ENCODE measurements around the gene GRIN2A. TPM values are rescaled to one million over a fixed set of nuclear protein-coding genes. Genes with fewer than 3 reads are reported as not detected.
A peak's percentile ranks its signal among the peaks of the same experiment; 100 is the strongest.

The GRIN2A gene
- total and polyA plus RNA-seq, 5 donors, result 2.1 to 7.6 (median 4.5) TPM

DNA sequence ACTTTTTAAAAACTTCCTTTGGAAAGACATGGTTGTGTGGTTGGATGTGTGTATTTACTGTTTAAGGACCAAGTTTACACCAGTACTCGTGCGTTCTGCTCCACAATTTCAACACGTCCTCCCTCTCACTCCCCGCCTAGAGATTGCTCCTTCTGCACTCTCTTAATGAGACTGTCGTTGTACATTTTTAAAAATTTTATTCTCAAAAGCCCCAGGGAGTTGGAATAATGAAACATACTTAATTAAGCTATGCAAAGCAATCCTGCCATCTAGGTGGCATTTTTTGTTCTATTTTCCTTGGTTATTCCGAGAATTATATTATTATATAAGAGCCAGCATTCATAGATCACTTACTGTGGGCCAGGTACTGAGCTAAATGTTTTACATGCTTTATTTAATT, 264.5 kb downstream of the GRIN2A start:
- H3K4me3 ChIP-seq (ENCODE audit: low read length), result no peak overlapping the region
- DNase-seq, result no peak
- no peaks in the 10 kb centered on the region for H3K27me3 ChIP-seq (ENCODE audit: control insufficient read depth, insufficient read depth)
- WGBS, result 64% methylated on average over 6 of the region's 6 CpGs
- intact Hi-C loops (cut with DNase I), result no loop called here
- H3K9me3 ChIP-seq (ENCODE audit: control insufficient read depth, low read length), result no peaks in the 10 kb centered on the region
- no peaks in the 10 kb centered on the region for H3K4me1 ChIP-seq (ENCODE audit: control insufficient read depth, insufficient read depth, low read length)
- no peak for ATAC-seq
- H3K27ac ChIP-seq (ENCODE audit: low read length), result no peak overlapping the region

DNA sequence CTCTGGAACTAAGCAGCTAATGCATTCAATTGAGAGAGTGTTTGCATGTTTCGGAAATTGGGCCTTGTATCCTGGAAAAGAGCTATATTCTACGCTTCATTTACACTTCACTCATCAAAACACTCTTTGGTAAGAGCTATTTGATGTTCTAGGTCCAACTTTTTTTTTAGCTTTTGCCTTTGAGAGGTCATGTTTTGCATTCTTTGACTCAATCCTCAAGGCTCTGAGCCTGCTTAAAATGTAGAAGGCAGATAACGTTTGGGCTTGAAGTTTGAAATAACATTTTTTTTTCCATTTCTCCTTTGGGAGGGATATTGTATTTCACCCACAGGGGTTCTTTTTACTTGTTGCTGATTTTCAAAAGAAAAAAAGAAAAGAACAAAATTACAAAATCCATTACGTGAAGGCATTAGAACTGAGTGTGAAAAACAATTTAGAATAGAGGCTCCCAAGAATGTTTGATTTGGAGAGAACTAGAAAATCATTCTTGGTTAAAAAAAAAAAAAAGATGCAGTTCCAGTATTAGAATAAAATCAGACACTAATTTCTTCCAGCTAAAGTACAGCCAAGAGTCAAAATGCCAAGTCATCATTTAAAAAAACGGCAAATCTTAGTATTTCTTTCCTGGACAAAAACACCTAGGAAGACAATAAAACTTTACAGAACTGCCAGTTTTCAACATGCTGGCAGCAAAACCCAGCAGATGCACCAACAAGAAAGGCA, 268.5 kb downstream of the GRIN2A start:
- 42% methylated on average over 5 of the region's 5 CpGs for WGBS
- H3K27ac ChIP-seq (ENCODE audit: low read length), result no peak overlapping the region
- H3K9me3 ChIP-seq (ENCODE audit: control insufficient read depth, low read length), result no peaks in the 10 kb centered on the region
- H3K4me3 ChIP-seq (ENCODE audit: low read length), result no peak overlapping the region
- H3K27me3 ChIP-seq (ENCODE audit: control insufficient read depth, insufficient read depth), result no peaks in the 10 kb centered on the region
- DNase-seq, result no peak
- intact Hi-C loops (cut with DNase I), result no loop called here
- H3K4me1 ChIP-seq (ENCODE audit: control insufficient read depth, insufficient read depth, low read length), result no peaks in the 10 kb centered on the region
- peak; percentile 65 to 76 for ATAC-seq

- WGBS, result 98% methylated on average over 4 of the region's 4 CpGs
- ATAC-seq, result no peak
- H3K4me1 ChIP-seq (ENCODE audit: control insufficient read depth, insufficient read depth, low read length), result peaks cover 2% of the 10 kb centered on the region
- intact Hi-C loops (cut with DNase I), result no loop called here
- no peak for DNase-seq
- H3K9me3 ChIP-seq (ENCODE audit: control insufficient read depth, low read length), result no peaks in the 10 kb centered on the region
- H3K27me3 ChIP-seq (ENCODE audit: control insufficient read depth, insufficient read depth), result no peaks in the 10 kb centered on the region
- H3K4me3 ChIP-seq (ENCODE audit: low read length), result no peak overlapping the region
- no peak overlapping the region for H3K27ac ChIP-seq (ENCODE audit: low read length)
Measured at GRCh38 chr16:9911989-9912388, 270.2 kb downstream of the GRIN2A start.

DNA sequence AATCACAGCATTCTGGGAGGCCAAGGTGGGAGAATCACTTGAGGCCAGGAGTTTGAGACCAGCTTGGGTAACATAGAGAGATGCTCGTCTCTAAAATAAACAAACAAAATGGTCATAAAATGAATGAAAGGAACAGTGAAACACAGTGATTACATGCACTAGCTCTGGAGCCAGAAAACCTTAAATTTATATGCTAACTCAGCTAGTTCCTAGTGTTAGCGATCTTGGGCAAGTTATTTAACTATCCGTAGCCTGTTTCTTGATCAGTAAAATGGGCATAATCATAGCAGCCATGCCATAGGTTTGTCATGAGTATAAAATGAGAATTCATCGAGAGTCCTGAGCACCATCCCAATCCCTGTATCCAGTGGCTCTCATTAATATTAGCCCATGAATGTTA, 271.0 kb downstream of the GRIN2A start:
- Histone ChIP-seq H3K4me1 (ENCODE audit: control insufficient read depth, insufficient read depth, low read length) (peaks cover 2% of the 10 kb centered on the region), H3K27me3 (ENCODE audit: control insufficient read depth, insufficient read depth) (no peaks in the 10 kb centered on the region), H3K9me3 (ENCODE audit: control insufficient read depth, low read length) (no peaks in the 10 kb centered on the region), H3K27ac (ENCODE audit: low read length) (no peak overlapping the region), H3K4me3 (ENCODE audit: low read length) (no peak overlapping the region)
- 84% methylated on average over 4 of the region's 4 CpGs for WGBS
- intact Hi-C loops (cut with DNase I), result no loop called here
- ATAC-seq, result no peak
- no peak for DNase-seq

GRCh38 chr16:9909072-9909825, 273.0 kb downstream of the GRIN2A start:
- WGBS, result 83% methylated on average over 2 of the region's 2 CpGs
- H3K27ac ChIP-seq (ENCODE audit: low read length), result no peak overlapping the region
- H3K9me3 ChIP-seq (ENCODE audit: control insufficient read depth, low read length), result no peaks in the 10 kb centered on the region
- peaks cover 2% of the 10 kb centered on the region for H3K4me1 ChIP-seq (ENCODE audit: control insufficient read depth, insufficient read depth, low read length)
- no peak for DNase-seq
- H3K27me3 ChIP-seq (ENCODE audit: control insufficient read depth, insufficient read depth), result no peaks in the 10 kb centered on the region
- H3K4me3 ChIP-seq (ENCODE audit: low read length), result no peak overlapping the region
- intact Hi-C loops (cut with DNase I), result no loop called here
- ATAC-seq, result peak; percentile 44 to 83

GRCh38 chr16:9908613-9909012, 273.6 kb downstream of the GRIN2A start:
- intact Hi-C loops (cut with DNase I), result no loop called here
- no peaks in the 10 kb centered on the region for H3K9me3 ChIP-seq (ENCODE audit: control insufficient read depth, low read length)
- peaks cover 2% of the 10 kb centered on the region for H3K4me1 ChIP-seq (ENCODE audit: control insufficient read depth, insufficient read depth, low read length)
- peak; percentile 92 to 93 for ATAC-seq
- no peak overlapping the region for H3K27ac ChIP-seq (ENCODE audit: low read length)
- H3K4me3 ChIP-seq (ENCODE audit: low read length), result no peak overlapping the region
- DNase-seq, result peak; percentile 66 to 86 (median 86)
- H3K27me3 ChIP-seq (ENCODE audit: control insufficient read depth, insufficient read depth), result no peaks in the 10 kb centered on the region
- 15% methylated on average over 5 of the region's 5 CpGs for WGBS

- WGBS, result 72% methylated on average over 8 of the region's 8 CpGs
- no peaks in the 10 kb centered on the region for H3K9me3 ChIP-seq (ENCODE audit: control insufficient read depth, low read length)
- ATAC-seq (no peak), DNase-seq (no peak)
- H3K4me1 ChIP-seq (ENCODE audit: control insufficient read depth, insufficient read depth, low read length), result peaks cover 2% of the 10 kb centered on the region
- no peak overlapping the region for H3K27ac ChIP-seq (ENCODE audit: low read length)
- H3K27me3 ChIP-seq (ENCODE audit: control insufficient read depth, insufficient read depth), result no peaks in the 10 kb centered on the region
- H3K4me3 ChIP-seq (ENCODE audit: low read length), result no peak overlapping the region
- intact Hi-C loops (cut with DNase I), result no loop called here
Measured at GRCh38 chr16:9907752-9908151, 274.5 kb downstream of the GRIN2A start.

GRCh38 chr16:9906218-9906617, 276.0 kb downstream of the GRIN2A start:
- ATAC-seq, result no peak
- Histone ChIP-seq H3K9me3 (ENCODE audit: control insufficient read depth, low read length) (no peaks in the 10 kb centered on the region), H3K4me3 (ENCODE audit: low read length) (no peak overlapping the region), H3K4me1 (ENCODE audit: control insufficient read depth, insufficient read depth, low read length) (peaks cover 2% of the 10 kb centered on the region), H3K27ac (ENCODE audit: low read length) (no peak overlapping the region), H3K27me3 (ENCODE audit: control insufficient read depth, insufficient read depth) (no peaks in the 10 kb centered on the region)
- 66% methylated on average over 3 of the region's 3 CpGs for WGBS
- DNase-seq, result no peak
- intact Hi-C loops (cut with DNase I), result no loop called here

- Histone ChIP-seq H3K27ac (ENCODE audit: low read length) (no peak overlapping the region), H3K27me3 (ENCODE audit: control insufficient read depth, insufficient read depth) (no peaks in the 10 kb centered on the region), H3K4me1 (ENCODE audit: control insufficient read depth, insufficient read depth, low read length) (peaks cover 2% of the 10 kb centered on the region), H3K4me3 (ENCODE audit: low read length) (no peak overlapping the region), H3K9me3 (ENCODE audit: control insufficient read depth, low read length) (no peaks in the 10 kb centered on the region)
- WGBS, result 86% methylated on average over 2 of the region's 2 CpGs
- DNase-seq (no peak), ATAC-seq (no peak)
- intact Hi-C loops (cut with DNase I), result no loop called here
Measured at GRCh38 chr16:9904526-9904925, 277.7 kb downstream of the GRIN2A start.

DNA sequence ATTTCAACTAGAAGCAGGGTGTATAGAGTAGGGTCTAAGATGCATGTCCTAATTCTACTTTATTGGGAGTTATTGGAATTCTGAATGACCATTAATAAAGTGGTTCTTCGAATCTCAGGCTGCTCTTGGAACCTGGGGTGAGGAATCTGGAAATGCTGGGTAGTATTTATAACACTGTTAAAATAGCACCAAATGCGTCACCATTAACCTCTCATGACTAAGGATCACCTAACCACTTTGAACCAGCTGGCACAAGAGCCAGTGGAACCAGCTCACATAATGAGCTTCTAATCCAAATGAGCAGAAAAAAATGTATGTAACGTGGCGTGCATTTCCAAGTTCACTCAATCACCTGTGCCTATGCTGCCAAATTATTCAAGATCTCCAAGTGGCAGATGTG, 281.7 kb downstream of the GRIN2A start:
- intact Hi-C loops (cut with DNase I), result no loop called here
- WGBS, result 71% methylated on average over 4 of the region's 4 CpGs

GRCh38 chr16:9898555-9898954, 283.7 kb downstream of the GRIN2A start:
- DNase-seq, result no peak
- ATAC-seq, result no peak
- intact Hi-C loops (cut with DNase I), result no loop called here
- Histone ChIP-seq H3K27ac (ENCODE audit: low read length) (no peak overlapping the region), H3K9me3 (ENCODE audit: control insufficient read depth, low read length) (no peaks in the 10 kb centered on the region), H3K4me3 (ENCODE audit: low read length) (no peak overlapping the region), H3K27me3 (ENCODE audit: control insufficient read depth, insufficient read depth) (no peaks in the 10 kb centered on the region), H3K4me1 (ENCODE audit: control insufficient read depth, insufficient read depth, low read length) (no peaks in the 10 kb centered on the region)
- 67% methylated on average over 4 of the region's 4 CpGs for WGBS

More for the DNA sequence above, 281.7 kb downstream of the GRIN2A start:
- Histone ChIP-seq H3K27me3 (ENCODE audit: control insufficient read depth, insufficient read depth) (no peaks in the 10 kb centered on the region), H3K4me1 (ENCODE audit: control insufficient read depth, insufficient read depth, low read length) (no peaks in the 10 kb centered on the region), H3K4me3 (ENCODE audit: low read length) (no peak overlapping the region), H3K9me3 (ENCODE audit: control insufficient read depth, low read length) (no peaks in the 10 kb centered on the region), H3K27ac (ENCODE audit: low read length) (no peak overlapping the region)
- DNase-seq, result no peak
- peak in 1 of 2 donors; percentile 58 for ATAC-seq

Data from right cardiac atrium (tissue), 5 donors.